GM19452 (cell line): ENCODE results near the gene ANKH.

Experiments used
- ATAC-seq: cut with Tn5 transposase; IDR thresholded peaks from one replicate; pipeline ENCODE4 v1.9.1; 2021; ENCODE audit not compliant: unreplicated experiment

The ANKH gene

DNA sequence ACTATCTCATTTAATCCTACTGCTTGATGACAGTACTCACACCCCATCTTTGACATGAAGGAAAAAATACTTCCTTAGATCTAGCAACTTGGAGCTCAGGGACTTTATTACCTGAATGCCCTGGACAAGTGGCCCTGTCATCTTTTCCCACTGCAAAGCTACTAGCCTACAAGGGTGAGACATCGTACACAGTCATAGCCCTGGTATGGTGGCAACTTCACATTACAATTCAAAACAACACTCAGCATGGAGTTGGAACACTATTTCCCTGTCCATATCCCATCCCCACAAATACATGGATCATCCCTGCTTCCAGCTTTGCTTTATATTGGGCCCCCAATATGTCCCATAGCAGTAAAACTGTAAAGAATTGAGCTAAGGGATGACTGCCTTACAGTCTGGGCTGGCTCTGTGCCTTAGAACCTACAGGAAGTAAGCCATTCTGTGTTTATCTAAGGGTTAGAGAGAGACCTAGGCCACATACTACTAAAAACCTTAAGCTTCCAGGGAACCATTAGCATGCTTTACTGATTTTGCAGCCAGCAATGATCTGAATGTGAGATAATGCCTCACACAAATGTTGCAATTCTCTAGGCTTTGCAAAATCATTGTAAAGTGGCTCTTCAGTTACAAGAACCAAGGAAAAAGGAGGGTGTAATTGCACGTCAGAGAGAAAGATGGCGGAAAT lies 151.2 kb downstream of the ANKH start:
- no peak for ATAC-seq

DNA sequence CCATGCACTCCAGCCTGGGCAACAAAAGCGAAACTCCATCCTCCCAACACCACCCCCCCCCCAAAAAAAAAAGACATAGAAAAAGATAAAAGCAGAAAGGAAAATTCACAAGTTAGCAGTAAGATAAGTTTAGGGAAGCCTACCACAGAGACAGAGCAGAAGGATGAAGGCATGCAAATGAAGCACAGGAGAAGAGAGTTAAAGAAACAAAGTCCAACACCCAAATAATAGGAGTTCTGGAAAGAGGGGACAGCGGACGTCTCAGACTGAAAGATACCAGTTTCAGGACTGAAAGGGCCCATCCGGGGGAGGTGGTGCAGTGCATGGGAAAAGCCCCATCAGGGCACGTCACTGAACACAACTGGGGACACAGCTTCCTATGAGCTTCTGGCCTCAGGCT lies 152.8 kb downstream of the ANKH start:
- ATAC-seq = no peak

DNA sequence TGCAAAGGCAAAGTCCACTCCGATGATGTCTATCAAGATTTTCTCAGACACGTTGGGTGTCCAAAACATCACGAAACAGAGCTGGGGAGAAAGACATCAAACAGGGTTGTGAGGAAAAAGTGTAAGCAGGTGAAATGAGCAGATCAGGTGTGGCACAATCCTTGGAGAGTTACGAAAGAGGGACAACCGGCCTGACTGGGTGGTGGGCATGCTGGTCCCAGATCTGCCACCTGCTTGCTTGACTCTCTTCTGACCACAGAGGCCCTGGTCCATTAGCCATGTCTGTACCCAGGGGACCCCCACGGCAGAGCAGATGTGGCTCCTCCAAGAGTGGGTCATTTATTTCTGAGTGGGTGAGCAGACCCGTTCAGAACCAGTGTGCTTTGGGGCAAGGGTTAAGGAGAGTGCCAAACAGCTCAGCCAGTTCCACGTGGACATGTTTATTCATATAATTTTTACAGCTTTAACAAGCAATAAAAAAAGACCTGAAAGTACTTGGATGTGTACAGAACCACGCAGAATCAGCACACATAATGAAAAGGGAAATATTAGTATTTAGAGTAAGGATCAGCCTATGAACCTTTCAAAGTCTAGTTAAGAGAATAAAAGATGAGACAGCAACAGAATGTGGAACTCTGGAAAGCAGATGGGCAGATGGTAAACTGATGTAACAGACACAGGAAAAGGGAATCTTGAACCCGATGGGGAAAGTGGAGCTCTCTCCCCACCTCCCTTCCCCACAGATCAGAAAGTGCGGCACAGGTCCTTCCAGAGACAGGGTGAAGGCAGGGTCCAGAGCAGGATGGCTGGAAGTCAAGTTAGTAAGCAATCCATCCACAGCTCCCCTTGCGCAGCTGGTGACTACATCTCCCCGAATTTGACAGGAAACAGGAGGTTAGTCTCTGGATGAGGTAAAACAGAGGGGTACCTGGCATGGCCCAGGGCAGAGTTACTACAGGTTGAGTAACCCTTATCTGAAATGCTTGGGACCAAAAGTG lies 154.5 kb downstream of the ANKH start:
- ATAC-seq = no peak

DNA sequence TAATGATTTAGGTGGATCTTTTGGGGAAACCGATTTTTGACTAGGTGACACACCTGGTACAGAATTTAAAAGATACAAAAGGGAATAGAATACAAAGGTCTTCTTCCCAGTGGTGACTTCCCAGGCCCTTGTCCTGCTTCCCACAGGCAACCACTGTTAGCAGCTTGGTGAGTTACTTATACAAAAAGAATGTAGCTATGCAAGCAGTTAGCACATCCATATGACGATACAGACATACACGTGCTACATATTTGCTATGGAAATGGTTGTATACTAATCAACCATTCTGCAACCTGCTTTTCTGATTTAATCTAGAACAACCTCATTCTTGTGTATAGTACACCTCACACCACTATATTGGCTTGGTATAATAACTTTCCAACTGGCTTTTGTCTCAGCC lies 156.1 kb downstream of the ANKH start:
- no peak for ATAC-seq

DNA sequence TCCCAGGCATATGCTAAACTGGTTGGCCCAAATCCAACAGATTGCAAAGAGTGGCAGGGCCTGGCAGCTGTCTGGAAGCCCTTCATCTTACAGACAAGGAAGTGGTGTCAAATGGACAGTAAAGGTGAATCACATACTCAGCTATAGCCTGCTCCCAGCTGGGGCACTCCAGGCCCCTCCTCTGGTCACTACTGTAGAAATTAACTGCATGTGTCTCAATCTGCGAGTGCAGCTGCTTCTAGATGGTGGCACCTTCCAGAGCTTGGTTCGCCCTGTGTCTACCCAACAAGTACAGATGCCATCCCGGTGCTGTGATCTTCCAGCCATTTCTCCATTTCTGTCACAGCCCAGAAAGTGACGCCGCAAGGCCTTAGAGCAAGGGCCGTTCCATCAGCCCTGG lies 156.9 kb downstream of the ANKH start:
- no peak for ATAC-seq

DNA sequence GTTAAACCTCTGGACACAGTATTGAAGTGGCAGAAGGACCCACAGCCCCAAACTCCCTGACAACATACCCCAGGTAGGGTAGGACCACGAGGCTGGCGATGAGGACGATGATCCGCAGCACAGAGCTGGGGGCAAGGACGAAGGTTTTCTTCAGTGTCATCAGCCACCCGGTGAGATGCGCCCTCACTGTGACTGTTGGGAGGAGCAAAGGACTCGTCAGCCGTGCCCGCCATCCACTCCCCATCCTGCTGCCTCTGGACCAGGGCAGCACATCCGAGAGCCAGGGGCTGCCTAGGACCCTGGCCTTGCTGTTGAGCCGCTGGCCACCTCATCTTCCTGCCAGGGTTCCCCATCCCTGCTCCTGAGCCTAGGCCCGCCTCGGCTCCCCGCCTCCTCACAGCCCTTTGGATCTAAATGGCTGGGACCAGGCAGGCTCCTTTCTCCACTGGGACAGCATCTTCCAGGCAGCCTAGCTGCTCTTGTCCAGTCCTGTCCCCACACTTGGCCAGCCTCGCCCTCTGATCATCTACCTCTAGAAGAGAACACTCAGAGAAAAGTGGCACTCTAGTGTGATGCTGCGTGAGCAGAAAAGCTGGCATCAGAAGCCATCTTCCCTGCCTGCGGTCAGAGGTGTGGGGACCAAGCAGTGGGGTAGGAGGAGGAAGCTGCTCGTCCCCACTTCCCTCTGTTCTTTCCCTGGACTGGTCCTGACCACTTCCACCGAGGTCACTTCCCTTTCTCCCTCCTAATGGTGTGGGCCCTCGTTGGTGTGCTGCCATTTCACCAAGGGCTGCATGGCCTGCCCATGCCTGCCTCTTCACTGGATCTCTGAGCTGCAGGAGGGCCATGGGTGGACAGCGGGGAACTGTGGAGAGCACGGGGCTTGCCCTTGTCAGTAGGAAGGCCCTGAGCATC lies 157.8 kb downstream of the ANKH start:
- no peak for ATAC-seq

DNA sequence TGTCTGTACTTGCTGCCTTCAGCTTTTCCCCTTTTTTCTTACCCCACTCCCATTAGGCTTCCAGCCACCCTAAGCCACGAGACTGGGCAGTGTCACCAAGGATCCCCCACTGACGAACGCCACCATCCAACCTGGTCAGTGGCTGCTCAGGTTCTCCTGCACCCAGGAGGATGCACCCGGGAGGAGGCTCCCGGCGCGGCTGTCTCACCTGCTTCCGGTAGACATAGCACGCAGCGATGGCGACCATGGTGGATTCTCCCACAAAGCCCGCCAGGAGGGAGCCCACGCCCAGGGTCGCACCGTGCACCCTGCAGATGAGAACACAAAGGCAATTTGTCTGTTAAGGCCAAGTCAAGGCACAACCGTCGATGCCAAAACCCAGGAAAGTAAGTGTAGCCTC lies 158.9 kb downstream of the ANKH start:
- no peak for ATAC-seq

DNA sequence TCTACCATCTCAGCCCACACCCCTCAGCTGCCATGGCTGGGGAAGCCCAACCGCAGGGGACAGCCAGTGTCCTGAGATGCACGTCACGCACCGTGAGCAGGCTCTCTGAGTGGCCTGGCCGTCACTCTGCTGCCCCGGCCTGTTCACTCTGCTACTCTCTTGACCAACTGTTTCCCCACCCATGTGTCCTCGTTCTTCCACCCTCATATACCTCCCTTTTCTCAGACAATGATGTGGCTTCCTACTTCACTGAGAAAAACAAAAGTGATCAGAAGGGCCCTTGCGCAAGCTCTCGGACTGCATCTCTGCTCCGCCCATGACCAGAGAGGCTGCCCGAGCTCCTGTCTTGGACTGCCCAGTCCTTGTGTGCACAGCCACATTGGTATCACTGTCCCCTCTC lies 159.4 kb downstream of the ANKH start:
- ATAC-seq = no peak

DNA sequence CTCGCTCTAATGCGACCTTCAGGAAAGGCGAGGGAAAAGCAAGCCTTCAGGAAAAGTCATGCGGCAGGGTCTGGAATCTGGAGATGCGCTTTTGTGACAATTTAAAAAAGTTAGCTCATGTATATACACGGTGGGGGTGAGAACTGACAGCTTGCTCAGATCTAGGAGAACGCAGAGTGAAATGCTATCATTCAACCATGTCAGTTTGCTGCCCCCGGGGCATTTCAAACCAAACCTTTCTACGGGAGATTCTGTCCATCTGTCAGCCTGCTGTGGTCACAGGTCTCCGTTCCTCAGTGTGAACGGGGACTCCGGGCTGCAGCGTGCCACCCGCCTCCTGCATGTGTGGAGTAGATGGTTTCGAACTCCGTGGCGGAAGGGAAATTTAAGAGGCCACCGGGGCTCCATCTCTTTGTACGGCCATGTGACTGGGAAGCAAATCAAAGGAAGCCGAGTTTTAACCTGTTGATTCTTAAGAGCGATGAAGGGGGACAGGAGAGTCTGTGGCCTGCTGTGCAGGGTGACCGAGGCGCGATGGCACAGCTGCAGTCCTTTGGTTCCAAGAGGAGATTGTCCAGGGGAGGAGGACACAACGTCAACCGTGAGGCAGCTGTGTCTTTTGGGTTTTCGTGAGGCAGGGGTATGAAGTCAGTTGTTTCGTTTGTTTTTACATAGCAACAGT lies 161.1 kb downstream of the ANKH start:
- no peak for ATAC-seq

DNA sequence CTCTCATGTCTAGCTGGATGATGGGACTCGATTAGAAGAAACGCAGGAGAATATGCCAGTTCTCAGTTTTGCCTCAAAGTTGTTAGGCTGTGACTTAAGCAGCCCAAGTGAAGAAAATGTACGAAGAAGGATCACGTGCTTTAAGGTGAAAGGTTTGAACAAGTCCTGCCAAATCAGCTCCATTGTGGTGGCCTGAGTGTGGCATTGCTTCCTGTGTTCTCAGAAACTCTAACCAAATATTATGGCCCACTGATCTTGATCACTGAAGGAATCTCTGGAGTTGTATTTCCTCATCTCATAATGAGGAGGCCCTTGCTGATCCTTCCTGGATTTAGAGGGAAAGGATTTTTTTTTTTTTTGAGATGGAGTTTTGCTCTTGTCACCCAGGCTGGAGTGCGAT lies 163.0 kb downstream of the ANKH start:
- no peak for ATAC-seq

DNA sequence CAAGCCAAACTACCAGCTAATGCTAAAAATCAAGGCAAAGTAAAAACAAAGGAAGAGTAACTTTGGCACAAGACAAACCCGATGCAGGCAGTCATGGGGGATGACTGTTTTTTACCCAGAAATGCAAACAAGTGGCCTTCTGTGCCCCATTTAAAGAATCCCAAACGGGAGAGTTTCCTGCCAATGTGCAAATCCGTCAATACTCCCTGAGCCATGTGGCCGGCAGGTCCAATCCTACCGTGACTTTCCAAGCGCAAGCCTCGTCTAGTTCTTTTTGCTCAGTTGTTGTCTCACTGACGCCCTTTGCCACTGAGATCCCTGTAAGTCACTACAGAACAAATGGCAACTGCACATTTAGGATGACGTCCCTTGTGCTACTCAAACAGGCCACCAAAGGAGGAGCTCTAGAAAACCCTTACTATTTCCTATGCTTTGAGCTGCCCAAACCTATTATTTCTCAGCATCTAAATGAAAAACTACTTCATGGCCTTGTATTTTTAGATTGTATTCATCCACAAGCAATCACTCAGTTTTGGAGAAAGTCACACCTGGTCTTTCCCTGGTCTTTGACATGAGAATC lies 163.7 kb downstream of the ANKH start:
- no peak for ATAC-seq

DNA sequence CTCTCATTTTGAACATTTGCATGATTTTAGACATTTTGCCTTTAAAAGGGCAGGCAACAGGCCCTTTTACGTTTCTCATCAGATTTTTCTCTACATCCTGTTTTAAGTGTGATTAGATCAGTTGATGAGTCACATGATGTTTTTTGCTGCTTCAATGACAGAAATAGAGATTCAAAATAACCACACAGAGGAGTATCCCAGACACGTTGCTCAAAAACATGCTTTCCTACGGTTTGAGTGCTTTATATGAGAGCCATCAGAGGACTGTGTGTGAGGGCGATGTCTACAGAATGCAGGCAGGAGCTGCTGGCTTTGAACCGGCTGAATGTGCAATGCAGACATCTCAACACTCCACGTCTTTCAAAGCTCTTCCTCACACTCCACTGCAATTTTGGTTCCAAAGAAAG lies 165.0 kb downstream of the ANKH start:
- ATAC-seq = no peak

DNA sequence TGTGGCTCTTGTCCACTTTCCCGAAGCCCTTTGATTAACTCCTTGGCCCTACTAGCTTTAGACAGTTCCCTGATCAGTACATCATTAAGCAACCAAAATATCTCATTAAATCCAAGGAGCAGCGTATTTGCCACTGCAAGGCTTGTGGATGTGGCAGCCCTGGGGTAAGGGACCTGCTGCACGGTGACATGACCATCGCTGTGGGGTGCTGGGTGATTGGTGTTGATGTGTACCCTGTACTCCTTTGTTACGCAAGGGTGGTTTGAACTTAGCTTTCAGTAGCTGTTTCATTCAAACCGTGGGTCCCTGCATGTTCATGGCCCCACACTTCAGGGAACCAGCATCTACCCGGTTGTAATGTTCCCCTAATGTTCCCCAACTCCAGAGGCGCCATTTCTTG lies 166.0 kb downstream of the ANKH start:
- no peak for ATAC-seq

DNA sequence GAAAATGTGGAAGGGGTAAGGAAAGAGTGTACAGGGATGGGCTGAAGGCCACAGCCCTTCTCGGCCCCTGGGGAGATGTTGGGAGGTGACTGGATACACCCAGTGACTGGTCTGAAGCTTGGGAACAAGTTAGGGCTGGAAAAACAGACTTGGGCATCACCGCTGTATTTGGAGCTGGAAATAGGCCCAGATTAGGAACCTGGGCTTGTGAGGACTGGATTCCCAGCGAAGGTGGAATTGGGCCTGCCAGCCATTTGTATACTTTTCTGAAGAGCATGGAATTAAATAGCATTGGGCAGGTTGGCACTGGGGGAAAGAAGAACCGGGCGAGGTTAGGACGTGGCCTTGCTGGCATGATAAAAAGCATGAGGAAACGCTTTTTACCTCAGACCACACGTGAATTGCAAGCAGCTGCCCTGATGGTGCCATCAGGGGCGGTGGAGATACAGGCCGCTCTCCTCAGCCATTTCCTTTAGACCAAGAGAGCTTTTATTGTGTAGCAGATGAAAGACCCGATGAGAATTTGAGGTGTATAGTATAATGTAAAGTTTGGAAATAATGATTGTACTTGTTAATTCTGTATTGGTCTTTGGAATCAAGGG lies 169.2 kb downstream of the ANKH start:
- ATAC-seq = no peak

DNA sequence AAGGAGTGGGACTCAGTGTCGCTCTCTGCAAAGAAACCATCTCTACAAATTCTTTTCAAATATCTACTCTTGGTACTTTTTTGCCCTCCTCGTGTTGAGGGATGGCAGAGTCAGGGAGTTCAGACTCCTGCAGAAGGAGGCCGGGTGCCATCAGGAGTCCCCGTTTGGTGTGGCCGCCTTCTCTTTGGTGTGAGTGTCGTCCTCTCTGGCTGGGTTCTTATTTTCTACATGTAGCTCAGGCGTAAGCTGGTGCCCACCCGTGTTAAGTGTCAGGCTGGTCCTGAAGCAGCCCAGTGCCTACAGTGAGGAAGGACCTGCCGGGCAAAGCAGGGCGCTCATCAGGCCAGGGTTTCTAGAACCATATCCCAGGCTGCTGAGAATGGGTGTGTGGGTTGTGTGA lies 170.0 kb downstream of the ANKH start:
- ATAC-seq = no peak

DNA sequence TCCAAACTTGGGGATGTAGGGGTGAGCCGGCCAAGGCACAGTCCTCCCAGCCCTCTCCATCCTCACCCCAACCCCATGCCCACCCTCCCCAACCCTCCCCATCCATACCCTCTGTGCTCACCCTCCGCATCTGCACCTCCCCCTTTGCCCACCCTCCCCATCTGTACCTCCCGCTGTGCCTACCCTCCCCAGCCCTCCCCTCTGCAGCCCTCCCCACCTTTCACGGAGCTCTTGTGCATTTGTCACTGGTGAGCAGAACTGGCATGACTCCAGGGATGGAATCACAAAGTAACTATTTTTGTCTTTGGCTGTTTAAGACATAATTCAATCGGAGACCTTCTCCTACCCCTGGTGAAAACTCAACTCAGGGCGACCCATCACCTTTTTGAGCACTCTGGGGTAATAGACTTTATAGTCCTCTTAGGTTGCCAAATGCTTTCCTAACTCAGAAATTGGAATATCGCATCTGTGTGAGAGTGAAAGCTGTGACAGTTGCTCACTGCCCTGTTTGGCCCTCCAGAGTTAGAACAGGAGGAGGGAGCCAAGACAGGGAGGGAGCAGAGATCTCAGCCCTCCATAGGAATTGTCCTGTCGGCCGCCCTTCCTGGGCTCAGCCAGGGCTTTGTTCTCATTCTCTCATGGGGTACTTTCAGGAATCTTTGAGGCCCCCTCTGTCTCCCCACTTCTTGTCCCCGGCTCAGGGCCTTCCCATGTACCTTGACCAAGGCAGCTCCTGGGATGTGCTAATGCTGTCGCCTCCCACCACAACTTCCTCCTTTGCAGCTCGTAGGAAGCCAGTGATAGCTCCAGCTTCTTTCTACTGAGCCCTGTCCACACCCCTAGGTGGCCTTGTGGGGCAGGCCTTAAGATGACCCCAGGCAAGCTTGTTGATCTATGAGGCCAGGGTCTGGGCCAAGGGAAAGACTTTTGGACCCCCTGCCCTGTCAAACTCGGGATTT lies 170.8 kb downstream of the ANKH start:
- no peak for ATAC-seq

DNA sequence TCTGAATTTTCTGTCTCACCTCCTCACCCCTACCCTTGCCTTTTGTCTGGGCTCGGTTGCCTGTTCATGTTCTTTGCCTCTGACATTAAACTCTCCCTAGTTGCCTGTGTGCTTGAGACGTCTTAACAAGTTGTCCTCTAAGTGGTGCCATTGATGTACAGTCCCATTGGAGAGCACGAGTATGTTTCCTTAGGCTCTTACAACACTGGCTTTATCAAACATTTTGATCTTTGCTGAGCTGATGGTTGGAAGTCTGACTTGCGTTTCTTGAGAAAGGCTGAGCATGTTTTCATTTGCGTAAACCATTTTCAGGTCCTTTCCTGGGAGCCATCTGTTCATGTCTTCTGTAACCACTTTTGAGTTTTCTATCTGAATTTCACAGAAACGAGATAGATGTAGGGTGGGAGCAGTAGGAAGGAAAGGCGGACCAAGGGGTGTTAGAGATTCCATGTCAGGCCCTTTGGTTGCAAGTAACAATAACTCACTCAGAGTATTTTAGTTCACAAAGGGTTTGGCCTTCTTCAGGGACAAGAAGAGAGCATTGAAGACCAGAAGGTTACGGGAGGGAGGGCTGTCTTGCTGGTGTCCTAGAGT lies 171.7 kb downstream of the ANKH start:
- no peak for ATAC-seq

DNA sequence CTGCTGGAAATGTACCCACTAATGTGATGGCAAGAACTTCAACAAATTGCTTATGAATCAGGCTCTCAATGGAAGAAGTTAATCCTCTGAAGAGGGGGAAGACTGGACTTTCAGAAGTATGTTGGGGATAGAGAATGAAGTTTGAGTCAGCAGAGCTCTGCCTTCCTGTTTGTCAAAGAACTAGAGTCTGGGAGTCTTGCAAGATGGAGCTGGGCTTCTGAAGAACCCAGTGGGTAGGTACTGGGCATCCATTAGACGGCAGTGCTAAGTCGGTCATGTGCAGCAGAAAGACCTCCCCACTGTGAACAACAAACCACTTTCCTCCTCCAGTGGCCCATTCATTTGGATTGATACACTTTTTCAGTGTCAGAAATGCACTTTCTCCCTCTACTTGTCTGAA lies 172.4 kb downstream of the ANKH start:
- no peak for ATAC-seq
